NCI-H1436 treated with DMSO at 0.1 percent for 48 hours (cell line): ENCODE measurements around the gene JAZF1.

Experiments
- DNase-seq: peaks from one replicate; lab custom pipeline; 2025; lab: John Stamatoyannopoulos, UW

The JAZF1 gene

GRCh38 chr7:27967639-27968038 is 213.0 kb downstream of the JAZF1 start:
- DNase-seq = no peak

GRCh38 chr7:27966219-27966780 is 214.3 kb downstream of the JAZF1 start:
- DNase-seq = no peak

DNA sequence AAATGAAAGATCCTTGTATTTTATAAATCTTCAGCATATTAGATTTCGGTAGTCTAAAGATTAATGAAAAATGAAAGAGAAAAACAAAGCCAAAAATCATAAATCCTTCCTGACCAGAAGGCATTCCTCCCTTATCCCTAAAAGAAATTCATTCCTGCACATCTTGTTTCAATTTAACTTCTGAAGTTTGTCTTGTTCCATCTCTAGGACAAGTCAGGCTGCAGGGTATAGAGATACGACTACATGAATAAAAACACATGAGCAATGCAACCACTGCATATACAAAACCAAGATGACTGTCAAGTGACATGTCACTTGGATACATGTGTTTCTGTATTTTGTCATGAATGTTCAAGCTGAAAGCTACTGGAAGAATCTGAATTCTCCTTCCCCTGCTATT is 214.9 kb downstream of the JAZF1 start:
- DNase-seq = no peak

DNA sequence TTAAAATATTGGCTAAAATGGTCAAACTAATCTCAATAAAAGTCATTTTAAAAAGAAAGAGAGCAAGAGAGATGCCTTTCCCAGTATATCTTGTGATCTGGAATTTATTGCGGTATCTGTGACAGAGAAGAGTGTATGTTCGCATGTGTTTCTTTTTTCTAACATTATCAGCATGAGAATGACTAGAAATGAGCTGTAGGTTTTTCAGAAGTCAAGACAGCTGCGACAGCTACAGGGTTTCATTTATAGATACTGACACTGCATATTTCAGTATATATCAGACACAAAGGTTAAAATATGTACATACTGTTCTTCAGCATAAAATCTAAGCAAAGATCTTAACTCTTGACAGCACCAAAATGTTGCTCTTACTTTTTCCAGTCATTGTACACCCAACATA is 215.8 kb downstream of the JAZF1 start:
- DNase-seq = no peak

DNA sequence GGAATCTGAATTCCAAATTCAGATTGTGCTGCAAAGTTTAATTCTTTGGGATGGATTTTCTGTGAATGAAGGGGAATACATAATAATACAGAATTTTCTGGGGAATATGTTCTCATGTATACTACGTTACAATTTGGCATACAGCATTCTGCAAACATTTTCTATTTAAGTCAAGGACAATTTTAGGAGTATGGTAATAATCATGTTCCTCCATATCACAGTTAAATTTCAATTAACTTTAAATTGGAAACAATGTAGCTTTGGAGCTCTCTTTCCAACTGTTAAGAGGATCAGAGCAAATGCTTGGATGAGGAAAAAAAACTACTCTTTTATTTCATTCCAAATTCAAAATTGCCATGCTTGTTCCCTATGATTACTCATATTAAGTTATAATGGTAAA is 217.5 kb downstream of the JAZF1 start:
- DNase-seq = no peak

- no peak for DNase-seq
Observed at GRCh38 chr7:27962273-27962672, 218.3 kb downstream of the JAZF1 start.

DNA sequence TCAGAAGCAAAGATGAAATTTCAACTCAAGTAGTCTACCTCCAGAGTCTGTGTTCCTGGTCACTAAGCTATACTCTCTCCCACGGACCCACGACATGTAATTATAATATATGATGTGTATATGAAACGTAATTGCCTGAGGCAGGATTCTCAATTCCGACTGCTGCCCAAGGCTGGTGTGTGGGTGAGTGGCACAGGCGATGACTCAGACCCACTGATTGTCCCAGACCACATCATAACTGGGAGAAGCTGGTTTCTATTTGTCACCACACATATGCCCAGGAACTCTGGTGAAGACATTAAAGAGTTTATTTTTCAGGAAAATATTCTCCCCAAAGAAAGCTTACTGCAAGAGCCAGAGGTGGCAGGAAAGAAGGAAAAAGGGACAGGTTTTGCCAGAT is 219.3 kb downstream of the JAZF1 start:
- DNase-seq = no peak

DNA sequence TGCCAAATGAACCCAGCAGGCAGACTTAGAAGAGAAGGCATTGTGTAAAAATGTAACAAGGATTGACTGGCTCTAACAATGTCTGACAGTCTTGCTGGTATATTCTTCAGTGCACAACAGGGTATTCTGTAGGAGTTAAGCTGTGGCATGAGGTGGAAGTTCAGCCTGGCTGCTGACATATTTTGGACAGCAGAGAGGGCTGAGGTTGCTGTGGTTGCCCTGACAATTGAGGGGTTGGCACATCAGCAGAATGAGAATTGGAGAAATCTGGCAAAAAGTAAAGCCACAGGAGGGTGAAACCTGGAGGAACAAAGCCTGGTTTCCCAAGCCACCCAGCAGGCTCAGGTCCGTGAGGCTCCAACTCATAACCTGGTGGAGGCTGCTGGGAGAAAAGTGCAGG is 220.2 kb downstream of the JAZF1 start:
- DNase-seq = no peak

DNA sequence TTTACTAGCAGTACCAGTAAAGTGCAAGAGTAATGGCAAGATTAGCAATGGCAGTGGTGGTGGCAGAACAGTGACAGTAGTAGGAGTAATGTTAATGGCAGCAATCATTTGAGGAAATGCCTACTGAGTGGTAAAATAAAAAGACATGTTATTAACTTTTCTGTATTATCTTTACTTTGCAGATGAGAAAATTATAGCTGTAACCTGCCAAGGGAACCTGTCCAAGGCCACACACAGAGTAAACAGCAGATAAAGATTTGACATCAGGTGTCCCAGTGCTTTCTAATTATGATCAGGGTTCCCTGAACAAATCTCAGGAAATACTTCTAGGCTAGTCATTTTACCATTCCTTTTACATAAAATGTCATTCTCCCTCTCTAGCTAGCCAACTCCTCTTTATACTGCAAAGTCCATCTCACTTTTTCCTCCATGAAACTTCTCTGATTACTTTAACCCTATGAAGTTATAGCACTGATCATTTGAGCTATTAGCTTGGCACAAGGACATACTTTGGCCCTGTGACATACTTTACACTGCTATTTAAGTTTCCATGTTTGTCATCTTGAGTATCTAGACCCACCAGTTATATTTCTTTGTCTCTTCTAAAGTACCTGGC is 221.6 kb downstream of the JAZF1 start:
- DNase-seq = no peak

DNA sequence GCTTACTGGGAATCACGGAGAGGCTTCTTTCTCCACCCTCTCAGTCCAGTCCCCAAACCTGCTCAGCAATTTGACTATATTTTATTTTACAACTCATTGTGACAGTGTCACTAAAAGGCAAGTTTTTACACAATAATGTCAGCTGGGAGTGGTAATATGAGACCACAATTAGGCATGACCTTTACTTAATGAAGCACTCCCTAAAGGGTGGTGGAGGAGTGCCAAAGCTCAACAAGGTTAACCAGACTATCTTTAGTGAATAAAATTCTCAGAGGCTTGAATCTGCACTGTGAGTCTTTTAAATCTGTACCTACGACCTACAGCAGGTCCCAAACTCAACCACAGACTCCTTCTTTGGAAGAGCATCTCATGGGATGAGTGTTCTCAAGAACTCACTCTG is 225.0 kb downstream of the JAZF1 start:
- DNase-seq = no peak

DNA sequence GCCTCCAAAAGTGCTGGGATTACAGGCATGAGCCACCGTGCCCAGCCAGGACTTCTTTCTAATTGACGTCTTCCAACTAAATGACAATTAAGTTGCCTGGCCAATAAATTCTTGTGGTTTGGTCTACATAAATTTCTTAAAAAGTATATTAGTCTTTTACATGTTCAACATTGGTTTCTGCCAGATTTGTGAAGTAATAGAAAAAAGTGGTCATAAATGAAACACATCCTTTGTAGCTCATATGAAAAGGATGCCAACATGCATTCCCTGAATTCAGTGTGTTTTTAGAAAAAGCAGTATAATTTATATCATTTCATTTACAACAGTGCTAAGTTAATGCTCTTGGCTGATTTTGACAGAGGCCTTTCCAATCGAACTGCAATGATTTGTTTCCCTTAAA is 225.6 kb downstream of the JAZF1 start:
- DNase-seq = no peak

GRCh38 chr7:27953777-27954176 is 226.8 kb downstream of the JAZF1 start:
- DNase-seq = no peak

- no peak for DNase-seq
Observed at GRCh38 chr7:27953361-27953760, 227.2 kb downstream of the JAZF1 start.

DNA sequence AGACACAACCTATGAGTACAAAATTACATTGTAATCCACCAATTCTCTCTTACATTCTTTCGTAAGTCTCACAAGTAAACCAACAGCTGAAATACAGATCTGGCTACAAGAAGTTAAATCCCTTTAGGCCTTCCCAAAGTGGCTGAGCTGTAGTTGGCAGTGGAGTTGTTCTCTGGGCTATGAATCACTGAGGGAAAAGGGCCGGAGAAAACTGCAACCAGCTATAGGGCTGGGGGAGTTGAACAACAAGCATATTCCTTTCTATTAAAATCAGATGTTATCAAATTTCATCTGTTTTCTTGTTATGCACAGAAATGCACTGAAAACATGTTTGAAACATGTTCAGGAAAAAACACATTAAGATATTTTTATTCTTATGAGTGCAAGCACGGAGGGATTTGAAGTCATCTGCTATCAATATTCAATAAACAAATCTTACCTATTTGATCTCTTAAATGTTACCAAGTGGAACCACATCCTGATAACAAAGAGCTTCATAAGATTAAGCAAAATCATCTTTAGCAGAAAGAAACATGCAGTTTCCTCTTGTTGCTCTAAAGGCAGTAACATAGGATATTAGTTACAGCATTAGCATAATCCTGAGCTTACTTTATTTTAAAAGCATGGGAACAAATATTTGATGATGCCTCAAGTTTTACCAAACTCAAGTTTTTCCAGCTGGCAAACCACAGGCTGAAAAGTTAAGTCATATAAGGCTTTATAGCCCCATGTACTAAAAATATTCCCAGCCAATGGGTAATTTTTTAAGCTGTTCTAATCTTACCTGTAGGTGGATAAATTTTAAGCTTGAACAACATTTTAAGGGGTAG is 227.9 kb downstream of the JAZF1 start:
- DNase-seq = no peak

DNA sequence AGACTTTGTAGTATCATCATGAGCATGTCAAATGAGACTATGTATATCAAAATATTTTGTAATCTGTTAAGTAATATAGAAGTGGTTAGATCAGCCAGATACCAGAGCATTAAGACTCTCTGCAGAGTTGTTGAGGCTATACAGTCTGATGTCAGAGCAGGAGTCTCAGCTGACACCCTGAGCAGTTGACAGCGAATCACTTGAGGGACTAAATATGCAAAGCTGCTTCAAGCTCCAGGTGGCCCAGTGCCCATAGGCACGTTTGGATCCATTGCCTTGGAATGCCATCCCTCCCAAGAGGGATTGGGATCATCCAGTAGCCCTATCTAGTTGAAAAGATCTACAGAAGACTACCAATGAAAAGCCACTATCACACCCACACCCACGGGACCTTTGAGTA is 230.5 kb downstream of the JAZF1 start:
- DNase-seq = no peak

GRCh38 chr7:27948861-27949260 is 231.7 kb downstream of the JAZF1 start:
- no peak for DNase-seq

DNA sequence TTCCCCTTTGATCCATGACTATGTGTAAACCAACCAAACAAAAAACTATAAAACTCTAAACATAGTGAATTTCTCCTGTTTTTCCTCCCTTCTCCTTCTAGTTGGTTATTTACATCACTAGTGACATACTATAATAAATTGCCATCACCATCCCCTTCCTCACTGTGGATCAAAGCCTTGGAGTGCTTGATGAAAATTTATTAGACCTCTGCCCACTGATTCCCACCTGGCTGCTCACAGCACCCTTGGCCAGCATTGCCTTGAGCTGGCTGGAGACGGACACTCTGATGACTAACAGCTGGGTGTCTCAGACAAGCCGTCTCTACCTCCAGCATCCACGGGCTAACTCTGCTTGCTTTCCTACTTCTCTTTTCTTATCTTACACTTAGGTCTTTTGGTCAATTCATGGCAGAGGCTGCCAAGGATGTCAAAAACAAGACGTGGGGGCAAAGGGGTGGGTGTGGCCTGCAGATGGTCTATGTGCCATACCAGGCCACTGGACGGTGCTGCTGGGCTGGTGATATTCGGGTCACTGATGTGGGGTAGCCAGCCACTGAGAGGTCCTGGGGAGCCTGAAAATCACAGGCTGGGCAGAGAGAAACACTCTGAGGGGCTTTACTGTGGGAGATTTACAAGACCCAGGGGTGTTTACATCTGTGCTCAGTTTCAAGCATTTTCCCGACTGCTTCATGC is 232.9 kb downstream of the JAZF1 start:
- DNase-seq = no peak

DNA sequence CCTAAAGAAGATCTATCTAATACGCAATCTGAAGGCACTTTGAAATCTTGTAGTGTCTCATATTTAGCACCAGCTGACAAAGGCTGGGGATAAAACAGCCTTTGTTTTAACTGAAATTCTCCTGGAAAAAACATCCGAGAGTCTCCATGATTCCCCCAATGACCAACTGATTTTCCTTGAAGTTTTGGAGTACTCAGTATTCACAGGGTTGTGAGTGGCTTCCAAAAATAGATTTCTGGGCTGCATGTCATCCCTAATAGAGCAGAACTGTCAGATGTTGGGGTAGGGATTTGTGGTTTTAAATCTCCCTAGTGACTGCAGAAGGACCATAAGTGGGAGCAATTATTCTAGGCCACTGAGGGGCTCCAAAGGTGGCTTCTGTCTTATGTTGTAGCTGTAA is 234.2 kb downstream of the JAZF1 start:
- DNase-seq = no peak

GRCh38 chr7:27945058-27945795 is 235.4 kb downstream of the JAZF1 start:
- DNase-seq = no peak

- no peak for DNase-seq
Observed at GRCh38 chr7:27944643-27945042, 236.0 kb downstream of the JAZF1 start.

- DNase-seq = no peak
Observed at GRCh38 chr7:27943241-27943640, 237.4 kb downstream of the JAZF1 start.

DNA sequence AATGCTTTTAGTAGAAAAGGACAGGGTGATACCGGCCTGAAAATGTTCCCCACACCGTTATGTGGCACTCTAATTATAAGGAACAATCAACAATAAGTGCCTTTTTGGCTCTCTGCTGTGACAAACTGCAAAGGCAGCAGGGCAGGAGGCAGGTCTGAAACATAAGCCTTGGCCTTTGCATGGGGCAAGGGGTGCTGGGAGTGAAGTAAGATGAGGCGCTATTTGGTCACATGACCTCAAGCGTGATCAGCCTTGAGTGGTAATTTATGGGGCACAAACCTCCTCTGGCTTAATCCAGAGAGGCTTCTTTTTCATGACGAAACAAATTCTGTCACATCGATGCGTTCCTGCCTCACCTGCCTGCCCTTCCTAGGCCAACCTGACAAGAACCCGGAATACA is 237.9 kb downstream of the JAZF1 start:
- no peak for DNase-seq
